PC-9 (cell line): Measurements from ENCODE around the gene GZF1. TPM values are rescaled to one million over a fixed set of nuclear protein-coding genes. Genes with fewer than 3 reads are reported as not detected.

Source experiments
- BruUV-seq: library from RNA; stranded (reverse); fragments of 400-500 nt; replicated peaks from 2 replicates; lab custom pipeline; 2021; lab: Mats Ljungman, UMichigan
- CTCF ChIA-PET: fragments of 300-600 bp; sonication (Branson Sonifier 250); formaldehyde crosslinking; loops from one replicate; lab custom pipeline; 2022; ENCODE audit warnings: antibody characterized with exemption; lab: Charles Lee
- POLR2A ChIA-PET: fragments of 300-600 bp; sonication (Branson Sonifier 250); formaldehyde crosslinking; loops from one replicate; lab custom pipeline; 2022; ENCODE audit warnings: antibody characterized with exemption; ENCODE audit not compliant: unreplicated experiment; lab: Charles Lee
- DNase-seq, 2 experiments: peaks; one replicate each; pipeline versions ENCODE4 v3.0.0 to v3.0.0-alpha.2; 2015 to 2022; ENCODE audit warnings: mixed read lengths in 1 of 2
- H2AFZ ChIP-seq: fragments of 200-600 bp; sonication (generic); 2 replicates; pipeline ENCODE4 v1.8.1; 2017; ENCODE audit warnings: antibody characterized with exemption
- H3F3A ChIP-seq: fragments of 200-600 bp; sonication (generic); 2 replicates; pipeline ENCODE4 v1.8.1; 2017; ENCODE audit warnings: antibody characterized with exemption, mild to moderate bottlenecking, low read depth; ENCODE audit not compliant: insufficient read depth
- H3K27ac ChIP-seq: fragments of 200-600 bp; sonication (generic); 2 replicates; pipeline ENCODE4 v1.6.1; 2016; ENCODE audit warnings: mixed run types
- H3K27me3 ChIP-seq: fragments of 200-600 bp; sonication (generic); 2 replicates; pipeline ENCODE4 v1.6.1; 2016; ENCODE audit warnings: low read depth, mixed run types; ENCODE audit not compliant: insufficient read depth
- H3K36me3 ChIP-seq: fragments of 200-600 bp; sonication (generic); 2 replicates; pipeline ENCODE4 v1.6.1; 2016; ENCODE audit warnings: low read depth, mixed run types
- H3K4me1 ChIP-seq: fragments of 200-600 bp; sonication (generic); replicated peaks from 2 replicates; pipeline ENCODE4 v1.6.1; 2016; ENCODE audit warnings: mixed run types; ENCODE audit not compliant: insufficient read depth
- H3K4me2 ChIP-seq: fragments of 200-600 bp; sonication (generic); 2 replicates; pipeline ENCODE4 v1.6.1; 2017; ENCODE audit warnings: mixed run types
- H3K4me3 ChIP-seq: fragments of 200-600 bp; sonication (generic); 2 replicates; pipeline ENCODE4 v1.6.1; 2016; ENCODE audit warnings: mixed run types
- H3K79me2 ChIP-seq: fragments of 200-600 bp; sonication (generic); 2 replicates; pipeline ENCODE4 v1.6.1; 2017; ENCODE audit warnings: low read depth, mixed run types
- H3K9me2 ChIP-seq: fragments of 200-600 bp; sonication (generic); 2 replicates; pipeline ENCODE4 v1.8.1; 2017; ENCODE audit warnings: mild to moderate bottlenecking; ENCODE audit not compliant: insufficient read depth
- H3K9me3 ChIP-seq: fragments of 200-600 bp; sonication (generic); 2 replicates; pipeline ENCODE4 v1.8.1; 2016; ENCODE audit warnings: low read depth; ENCODE audit not compliant: insufficient read depth
- H4K20me1 ChIP-seq: fragments of 200-600 bp; sonication (generic); 2 replicates; pipeline ENCODE4 v1.8.1; 2017; ENCODE audit not compliant: insufficient read depth
- EZH2 ChIP-seq: fragments of 200-600 bp; sonication (generic); IDR thresholded peaks from 2 replicates; pipeline ENCODE4 v1.8.0; 2017; ENCODE audit warnings: antibody characterized with exemption, low read depth
- intact Hi-C: fragments of 100-400 bp; cut with micrococcal nuclease; formaldehyde crosslinking; loops from one replicate; pipeline ENCODE4 v1.10.0; 2022; ENCODE audit not compliant: unreplicated experiment
- total RNA-seq: library from RNA; stranded (reverse); gene quantifications from 2 replicates; pipeline ENCODE4 v1.2.3, GENCODE V29; 2021
- TF ChIP-seq, protein P1 (sequence below): fragments of 200-600 bp; sonication (generic); conservative IDR thresholded peaks from 2 replicates; pipeline ENCODE4 v1.6.1; 2017; ENCODE audit warnings: mixed run types, antibody characterized with exemption, mild to moderate bottlenecking, moderate library complexity

The GZF1 gene
- total RNA-seq, 1 experiment from 2014 or later, result 8.1 TPM

GRCh38 chr20:23374441-23374840, 12.5 kb downstream of the GZF1 start:
- Histone ChIP-seq H3K79me2 (no peaks in the 10 kb centered on the region), H3F3A (no peaks in the 10 kb centered on the region), H3K4me3 (no peak overlapping the region), H3K9me3 (peaks cover 6% of the 10 kb centered on the region; the same call in 1 of the 2 replicates), H2AFZ (no peak overlapping the region), H3K27me3 (no peaks in the 10 kb centered on the region), H3K9me2 (no peaks in the 10 kb centered on the region), H4K20me1 (0 out of 2 replicates have a peak, but pooled peaks cover 3% of the 10 kb centered on the region), H3K4me1 (no peaks in the 10 kb centered on the region), H3K36me3 (peaks cover 36% of the 10 kb centered on the region), H3K27ac (no peak overlapping the region), H3K4me2 (no peak overlapping the region)
- intact Hi-C loops, result no loop called here
- no TSS peak for BruUV-seq
- POLR2A ChIA-PET, result no interaction called here
- CTCF ChIA-PET, result no interaction called here
- no peak for DNase-seq
- no peak for TF ChIP-seq EZH2
- TF ChIP-seq, protein P1, sequence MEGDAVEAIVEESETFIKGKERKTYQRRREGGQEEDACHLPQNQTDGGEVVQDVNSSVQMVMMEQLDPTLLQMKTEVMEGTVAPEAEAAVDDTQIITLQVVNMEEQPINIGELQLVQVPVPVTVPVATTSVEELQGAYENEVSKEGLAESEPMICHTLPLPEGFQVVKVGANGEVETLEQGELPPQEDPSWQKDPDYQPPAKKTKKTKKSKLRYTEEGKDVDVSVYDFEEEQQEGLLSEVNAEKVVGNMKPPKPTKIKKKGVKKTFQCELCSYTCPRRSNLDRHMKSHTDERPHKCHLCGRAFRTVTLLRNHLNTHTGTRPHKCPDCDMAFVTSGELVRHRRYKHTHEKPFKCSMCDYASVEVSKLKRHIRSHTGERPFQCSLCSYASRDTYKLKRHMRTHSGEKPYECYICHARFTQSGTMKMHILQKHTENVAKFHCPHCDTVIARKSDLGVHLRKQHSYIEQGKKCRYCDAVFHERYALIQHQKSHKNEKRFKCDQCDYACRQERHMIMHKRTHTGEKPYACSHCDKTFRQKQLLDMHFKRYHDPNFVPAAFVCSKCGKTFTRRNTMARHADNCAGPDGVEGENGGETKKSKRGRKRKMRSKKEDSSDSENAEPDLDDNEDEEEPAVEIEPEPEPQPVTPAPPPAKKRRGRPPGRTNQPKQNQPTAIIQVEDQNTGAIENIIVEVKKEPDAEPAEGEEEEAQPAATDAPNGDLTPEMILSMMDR, result no peak

- H2AFZ ChIP-seq, result no peak overlapping the region
Measured at GRCh38 chr20:23375827-23376226, 13.8 kb downstream of the GZF1 start.

GRCh38 chr20:23379772-23380171, 17.8 kb downstream of the GZF1 start:
- Histone ChIP-seq H3K27me3 (no peaks in the 10 kb centered on the region), H3K9me3 (peaks cover 6% of the 10 kb centered on the region; the same call in 1 of the 2 replicates), H3K4me1 (no peaks in the 10 kb centered on the region), H2AFZ (no peak overlapping the region), H3K27ac (no peak overlapping the region), H3K4me2 (no peak overlapping the region), H3K9me2 (no peaks in the 10 kb centered on the region), H3K36me3 (peaks cover 34% of the 10 kb centered on the region), H3K4me3 (no peak overlapping the region), H3K79me2 (no peaks in the 10 kb centered on the region), H3F3A (no peaks in the 10 kb centered on the region), H4K20me1 (no peaks in the 10 kb centered on the region)
- CTCF ChIA-PET, result no interaction called here
- intact Hi-C loops, result no loop called here
- no peak for TF ChIP-seq EZH2
- TF ChIP-seq, protein P1, result no peak
- BruUV-seq, result no TSS peak
- POLR2A ChIA-PET, result no interaction called here
- DNase-seq, result no peak

More at GRCh38 chr20:23375827-23376226, 13.8 kb downstream of the GZF1 start:
- no peaks in the 10 kb centered on the region for H3K27me3 ChIP-seq
- no TSS peak for BruUV-seq
- POLR2A ChIA-PET, result no interaction called here
- CTCF ChIA-PET, result no interaction called here
- intact Hi-C loops, result no loop called here
- no peaks in the 10 kb centered on the region for H4K20me1 ChIP-seq
- peaks cover 32% of the 10 kb centered on the region for H3K36me3 ChIP-seq
- peaks cover 6% of the 10 kb centered on the region; the same call in 1 of the 2 replicates for H3K9me3 ChIP-seq
- H3K4me2 ChIP-seq, result no peak overlapping the region
- TF ChIP-seq EZH2, result no peak
- TF ChIP-seq, protein P1, result no peak
- no peak overlapping the region for H3K27ac ChIP-seq
- no peak overlapping the region for H3K4me3 ChIP-seq
- no peak for DNase-seq
- no peaks in the 10 kb centered on the region for H3K4me1 ChIP-seq
- no peaks in the 10 kb centered on the region for H3F3A ChIP-seq
- no peaks in the 10 kb centered on the region for H3K79me2 ChIP-seq
- H3K9me2 ChIP-seq, result no peaks in the 10 kb centered on the region
